Lower lobe of right lung (tissue), 2 donors: ENCODE data around the gene CPLX3. TPM values are rescaled to one million over a fixed set of nuclear protein-coding genes. Genes with fewer than 3 reads are reported as not detected.

Experiments
- ATAC-seq, 2 donors: fragments of 200-7000 bp; cut with Tn5 transposase; one replicate each; pipeline ENCODE4 v1.9.1; 2020 to 2022; ENCODE audit warnings: mild to moderate bottlenecking in 2 of 2, moderate library complexity in 2 of 2
- DNase-seq: peaks from one replicate; pipeline ENCODE4 v3.0.0-alpha.2; 2020
- H3K27ac ChIP-seq: fragments of 200-600 bp; one replicate; pipeline ENCODE4 v1.8.0; 2022
- H3K27me3 ChIP-seq: fragments of 200-600 bp; one replicate; pipeline ENCODE4 v1.8.0; 2022; ENCODE audit warnings: low read depth
- H3K36me3 ChIP-seq: fragments of 200-600 bp; one replicate; pipeline ENCODE4 v1.8.0; 2022; ENCODE audit warnings: mild to moderate bottlenecking
- H3K4me1 ChIP-seq: fragments of 200-600 bp; one replicate; pipeline ENCODE4 v1.8.0; 2022
- H3K4me3 ChIP-seq: fragments of 200-600 bp; one replicate; pipeline ENCODE4 v1.8.0; 2022; ENCODE audit warnings: mild to moderate bottlenecking
- H3K9me3 ChIP-seq: fragments of 200-600 bp; one replicate; pipeline ENCODE4 v1.8.0; 2022
- intact Hi-C: fragments of 100-400 bp; cut with DNase I; formaldehyde crosslinking; loops from one replicate; pipeline ENCODE4 v1.11.0; 2022
- total RNA-seq: library from RNA; stranded (reverse); fragmentation: NEBNext Ultra II Directional; extraction: Animal tissue kit (Norgen Biotek cat#: 25700); gene quantifications from one replicate; pipeline ENCODE4 v1.2.1, GENCODE V29; 2021
- TF ChIP-seq, protein P1 (sequence below): fragments of 200-600 bp; IDR thresholded peaks from one replicate; pipeline ENCODE4 v1.8.0; 2022; ENCODE audit warnings: antibody characterized with exemption, mild to moderate bottlenecking
- donor health status: DM: no; HTN: yes; CAD: no; lungs with severe emphysema.

The CPLX3 gene
- total RNA-seq, 1 donor from 2014 or later, result not detected

DNA sequence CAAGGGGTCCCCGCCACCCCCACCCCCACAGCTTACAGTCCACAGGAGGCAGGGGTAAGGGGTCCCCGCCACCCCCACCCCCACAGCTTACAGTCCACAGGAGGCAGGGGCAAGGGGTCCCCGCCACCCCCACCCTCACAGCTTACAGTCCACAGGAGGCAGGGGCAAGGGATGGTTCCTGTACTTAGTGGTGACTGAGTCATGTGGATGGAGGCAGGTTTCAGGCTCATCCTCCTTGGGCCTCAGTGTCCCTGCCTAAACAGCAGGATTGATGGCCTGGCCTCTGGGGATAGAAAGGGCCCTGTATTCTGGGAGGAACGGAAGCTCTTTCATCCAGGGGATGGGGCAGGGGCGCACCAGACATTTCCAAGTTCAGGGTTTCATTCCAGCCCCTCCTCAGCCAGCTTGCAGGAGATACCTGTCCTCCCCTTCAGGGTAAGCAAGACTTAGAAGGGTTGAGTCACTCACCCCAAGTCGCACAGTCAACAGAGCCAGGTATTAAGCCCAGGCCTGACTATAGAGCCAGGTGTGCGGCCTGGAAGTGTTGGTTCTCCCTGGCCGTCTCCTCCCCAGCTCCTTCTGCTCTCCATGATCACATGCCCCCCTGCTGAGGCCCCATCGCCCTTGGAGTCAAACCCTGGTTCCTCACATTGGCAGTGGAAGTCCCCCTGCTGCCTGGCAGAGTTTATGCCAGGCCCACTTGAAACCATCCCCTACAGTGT is 32.0 kb upstream of the CPLX3 start:
- H3K4me1 ChIP-seq, result peaks cover 58% of the 10 kb centered on the region

DNA sequence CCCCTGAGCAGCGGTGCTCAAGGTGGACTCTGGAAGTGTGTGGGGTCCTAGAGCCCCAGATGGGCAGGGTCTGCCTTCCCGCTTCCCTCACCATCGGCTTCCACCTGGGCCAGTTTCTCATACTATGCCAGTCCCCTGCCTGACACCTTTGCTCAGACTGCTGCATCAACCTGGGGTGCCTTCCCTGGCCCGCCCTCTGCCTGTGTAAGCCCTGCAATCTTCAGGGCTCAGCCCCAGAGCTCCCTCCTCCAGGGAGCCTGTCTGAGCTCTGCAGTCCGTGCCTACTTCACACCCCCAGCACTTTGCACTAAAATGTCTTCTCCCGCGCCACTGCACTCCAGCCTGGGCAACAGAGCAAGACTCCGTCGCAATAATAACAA is 31.5 kb upstream of the CPLX3 start:
- Histone ChIP-seq H3K27me3 (no peaks in the 10 kb centered on the region), H3K4me1 (peaks cover 57% of the 10 kb centered on the region), H3K4me3 (no peak overlapping the region), H3K27ac (no peak overlapping the region), H3K9me3 (no peaks in the 10 kb centered on the region), H3K36me3 (peaks cover 28% of the 10 kb centered on the region)
- ATAC-seq, result no peak
- TF ChIP-seq, protein P1, sequence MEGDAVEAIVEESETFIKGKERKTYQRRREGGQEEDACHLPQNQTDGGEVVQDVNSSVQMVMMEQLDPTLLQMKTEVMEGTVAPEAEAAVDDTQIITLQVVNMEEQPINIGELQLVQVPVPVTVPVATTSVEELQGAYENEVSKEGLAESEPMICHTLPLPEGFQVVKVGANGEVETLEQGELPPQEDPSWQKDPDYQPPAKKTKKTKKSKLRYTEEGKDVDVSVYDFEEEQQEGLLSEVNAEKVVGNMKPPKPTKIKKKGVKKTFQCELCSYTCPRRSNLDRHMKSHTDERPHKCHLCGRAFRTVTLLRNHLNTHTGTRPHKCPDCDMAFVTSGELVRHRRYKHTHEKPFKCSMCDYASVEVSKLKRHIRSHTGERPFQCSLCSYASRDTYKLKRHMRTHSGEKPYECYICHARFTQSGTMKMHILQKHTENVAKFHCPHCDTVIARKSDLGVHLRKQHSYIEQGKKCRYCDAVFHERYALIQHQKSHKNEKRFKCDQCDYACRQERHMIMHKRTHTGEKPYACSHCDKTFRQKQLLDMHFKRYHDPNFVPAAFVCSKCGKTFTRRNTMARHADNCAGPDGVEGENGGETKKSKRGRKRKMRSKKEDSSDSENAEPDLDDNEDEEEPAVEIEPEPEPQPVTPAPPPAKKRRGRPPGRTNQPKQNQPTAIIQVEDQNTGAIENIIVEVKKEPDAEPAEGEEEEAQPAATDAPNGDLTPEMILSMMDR, result no peak
- intact Hi-C loops, result no loop called here
- DNase-seq, result no peak

More for the DNA sequence above, 32.0 kb upstream of the CPLX3 start:
- Histone ChIP-seq H3K9me3 (no peaks in the 10 kb centered on the region), H3K4me3 (no peak overlapping the region), H3K27ac (no peak overlapping the region), H3K36me3 (peaks cover 22% of the 10 kb centered on the region), H3K27me3 (no peaks in the 10 kb centered on the region)
- TF ChIP-seq, protein P1, result no peak
- no peak for ATAC-seq
- intact Hi-C loops, result no loop called here
- DNase-seq, result no peak

DNA sequence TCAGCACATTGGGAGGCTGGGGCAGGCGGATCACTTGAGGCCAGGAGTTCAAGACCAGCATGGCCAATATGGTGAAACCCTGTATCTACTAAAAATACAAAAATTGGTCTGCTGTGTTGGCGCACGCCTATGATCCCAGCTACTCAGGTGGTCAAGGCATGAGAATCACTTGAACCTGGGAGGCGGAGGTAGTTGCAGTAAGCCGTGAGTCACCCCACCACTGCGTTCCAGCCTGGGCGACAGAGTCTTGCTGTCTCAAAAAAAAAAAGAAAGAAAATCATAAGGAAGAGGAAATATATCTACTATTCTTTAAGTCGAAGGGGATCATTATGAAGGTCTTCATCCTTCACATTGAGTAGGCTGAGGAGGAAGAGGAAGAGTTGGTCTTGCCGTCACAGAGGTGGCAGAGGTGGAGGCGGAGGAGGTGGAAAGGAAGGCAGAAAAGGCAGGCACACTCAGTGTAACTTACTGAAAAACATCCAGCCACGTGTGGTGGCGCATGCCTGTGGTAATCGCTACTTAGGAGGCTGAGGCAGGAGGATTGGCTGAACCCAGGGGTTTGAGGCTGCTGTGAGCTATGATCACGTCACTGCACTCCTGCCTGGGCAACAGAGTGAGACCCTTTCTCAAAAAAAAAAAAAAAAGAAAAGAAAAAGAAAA is 30.3 kb upstream of the CPLX3 start:
- intact Hi-C loops, result no loop called here
- Histone ChIP-seq H3K36me3 (peaks cover 39% of the 10 kb centered on the region), H3K9me3 (no peaks in the 10 kb centered on the region), H3K4me3 (no peak overlapping the region), H3K4me1 (peaks cover 50% of the 10 kb centered on the region), H3K27me3 (no peaks in the 10 kb centered on the region), H3K27ac (no peak overlapping the region)
- DNase-seq (no peak), ATAC-seq (no peak)
- TF ChIP-seq, protein P1, result no peak

DNA sequence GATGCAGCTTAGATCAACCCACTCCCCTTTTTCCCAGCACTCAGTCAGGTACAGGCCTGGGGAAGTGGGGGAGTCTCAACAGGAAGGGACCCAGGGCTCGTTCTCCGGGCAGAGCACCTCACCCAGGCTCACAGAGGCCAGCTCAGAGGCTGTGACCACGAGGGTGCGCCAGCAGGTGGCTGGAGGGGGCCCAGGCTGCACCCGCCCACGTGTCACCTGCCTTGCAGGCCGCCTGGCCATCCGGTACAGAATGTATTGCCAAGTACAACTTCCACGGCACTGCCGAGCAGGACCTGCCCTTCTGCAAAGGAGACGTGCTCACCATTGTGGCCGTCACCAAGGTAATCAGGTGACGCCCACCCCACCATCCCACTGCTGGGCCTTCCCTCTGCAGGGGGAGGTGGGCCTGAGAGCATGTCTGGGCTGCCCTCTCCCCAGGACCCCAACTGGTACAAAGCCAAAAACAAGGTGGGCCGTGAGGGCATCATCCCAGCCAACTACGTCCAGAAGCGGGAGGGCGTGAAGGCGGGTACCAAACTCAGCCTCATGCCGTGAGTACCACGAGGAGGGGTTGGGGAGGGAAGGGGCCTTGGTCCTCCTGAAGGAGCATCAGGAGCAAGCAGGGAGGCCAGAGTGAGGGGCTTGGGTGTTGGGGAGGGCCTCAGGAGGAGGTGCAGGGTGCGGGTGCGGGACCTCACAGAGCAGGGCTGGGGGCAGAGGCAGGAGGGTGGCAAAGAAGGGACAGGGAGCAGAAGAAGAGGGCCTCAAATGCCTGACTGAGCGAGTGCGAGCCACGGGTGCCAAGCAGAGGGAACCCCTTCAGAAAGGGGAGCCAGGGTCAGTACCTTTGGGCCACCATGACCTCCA is 27.8 kb upstream of the CPLX3 start:
- Histone ChIP-seq H3K4me1 (peaks cover 25% of the 10 kb centered on the region), H3K27ac (peak overlapping the region; percentile 64), H3K4me3 (no peak overlapping the region), H3K9me3 (no peaks in the 10 kb centered on the region), H3K36me3 (peaks cover 64% of the 10 kb centered on the region), H3K27me3 (no peaks in the 10 kb centered on the region)
- intact Hi-C loops, result no loop called here
- TF ChIP-seq, protein P1, result no peak
- no peak for ATAC-seq
- DNase-seq, result no peak

DNA sequence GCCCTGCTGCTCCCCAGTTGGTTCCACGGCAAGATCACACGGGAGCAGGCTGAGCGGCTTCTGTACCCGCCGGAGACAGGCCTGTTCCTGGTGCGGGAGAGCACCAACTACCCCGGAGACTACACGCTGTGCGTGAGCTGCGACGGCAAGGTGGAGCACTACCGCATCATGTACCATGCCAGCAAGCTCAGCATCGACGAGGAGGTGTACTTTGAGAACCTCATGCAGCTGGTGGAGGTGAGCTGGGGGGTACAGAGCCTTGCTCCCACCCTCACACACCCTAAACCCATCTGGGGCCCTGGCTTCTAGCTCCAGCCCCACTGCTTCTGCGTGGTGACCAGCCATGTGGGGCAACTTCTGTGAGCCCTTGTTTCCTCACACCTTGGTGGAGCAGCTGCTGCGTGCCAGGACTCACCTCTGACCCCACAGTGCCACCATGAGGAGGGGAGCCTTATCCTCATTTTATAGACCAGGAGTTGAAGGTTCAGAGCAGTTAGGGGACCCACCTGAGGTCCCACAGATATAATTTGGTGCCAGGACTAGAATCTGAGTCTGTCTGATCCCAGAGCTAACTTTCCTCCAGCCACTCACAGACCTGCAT is 27.1 kb upstream of the CPLX3 start:
- intact Hi-C loops, result no loop called here
- TF ChIP-seq, protein P1, result no peak
- H3K9me3 ChIP-seq, result no peaks in the 10 kb centered on the region
- H3K4me1 ChIP-seq, result peaks cover 22% of the 10 kb centered on the region
- H3K27me3 ChIP-seq, result no peaks in the 10 kb centered on the region
- H3K4me3 ChIP-seq, result no peak overlapping the region
- H3K27ac ChIP-seq, result peak overlapping the region; percentile 64
- ATAC-seq (no peak), DNase-seq (no peak)
- H3K36me3 ChIP-seq, result peaks cover 72% of the 10 kb centered on the region
